ENCODE results near the gene FMO4. TPM values are rescaled to one million over a fixed set of nuclear protein-coding genes. Genes with fewer than 3 reads are reported as not detected.

The FMO4 gene
- total and polyA plus RNA-seq, 2 donors (not counting 3 experiments of a cell fraction or from before 2014, with no cell fraction given): 0.25 to 0.33 TPM

DNA sequence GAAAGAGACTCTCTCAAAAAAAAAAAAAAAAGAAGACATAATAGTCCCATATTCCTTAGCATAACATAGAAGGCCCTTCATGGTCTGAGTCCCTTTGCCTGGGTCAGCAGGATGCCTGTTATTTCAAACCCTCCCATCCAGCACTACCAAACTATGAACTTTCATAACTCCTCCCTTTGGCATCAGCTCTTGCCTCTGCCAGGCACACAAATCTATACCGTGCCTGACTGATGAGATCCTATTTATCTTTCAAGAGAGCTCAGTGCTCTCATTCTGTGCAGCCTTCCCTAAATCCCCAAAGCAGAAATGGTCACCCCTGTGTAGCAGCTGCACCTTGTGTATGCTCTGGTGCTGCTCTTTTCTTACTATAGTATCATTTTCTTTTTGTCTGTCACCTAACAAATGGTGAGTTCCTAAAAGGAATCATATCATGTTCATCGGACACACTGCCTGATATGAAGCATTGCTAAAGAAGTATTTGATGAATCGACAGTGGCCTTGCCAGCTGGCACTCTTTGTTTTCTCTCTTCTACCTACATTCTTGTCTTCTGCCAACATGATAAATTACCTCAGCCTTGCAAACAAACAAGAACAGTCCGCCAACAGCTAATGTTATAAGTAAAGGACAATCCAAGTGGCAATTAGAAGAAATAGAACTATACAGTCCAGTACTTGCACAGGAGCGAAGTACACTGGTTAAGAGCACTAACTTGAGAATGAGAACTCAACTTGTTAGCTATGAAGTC is 29.9 kb downstream of the FMO4 start:
- Histone ChIP-seq H3K9me3 (replicated peaks; ENCODE audit: control insufficient read depth, insufficient read depth, low read length) (no peaks in the 10 kb centered on the region), H4K20me1 (replicated peaks; ENCODE audit: control insufficient read depth, extremely low read depth, insufficient read depth, low read length) (no peaks in the 10 kb centered on the region), H3K4me3 (replicated peaks in 1 of 3; ENCODE audit: insufficient read depth in 1 of 3, low read depth in 1 of 3, low read length in 3 of 3) (no peak overlapping the region), H3K79me2 (ENCODE audit: control insufficient read depth, insufficient read depth, low read length) (no peaks in the 10 kb centered on the region), H3K4me1 (ENCODE audit: control insufficient read depth, extremely low read depth, insufficient read depth, low read length) (no peaks in the 10 kb centered on the region), H3K4me2 (ENCODE audit: insufficient read depth, low read length) (no peak overlapping the region), H3K27me3 (ENCODE audit: control insufficient read depth in 2 of 2, insufficient read depth in 2 of 2, low read length in 2 of 2) (no peaks in the 10 kb centered on the region), H3K36me3 (ENCODE audit: control insufficient read depth in 2 of 2, extremely low read depth in 1 of 2, insufficient read depth in 2 of 2, low read length in 2 of 2) (no peaks in the 10 kb centered on the region), H3K9me1 (replicated peaks; ENCODE audit: control insufficient read depth, extremely low read depth, insufficient read depth, low read length) (no peaks in the 10 kb centered on the region), H3K27ac (ENCODE audit: insufficient read depth, low read depth, low read length) (no peak overlapping the region), H2AFZ (ENCODE audit: low read depth, low read length) (no peak overlapping the region), H3K9ac (replicated peaks; ENCODE audit: extremely low read depth, insufficient read depth, low read length) (no peak overlapping the region)
- BruUV-seq (replicated peaks): no TSS peak
- ChIA-PET CTCF (no interaction called here), POLR2A (interaction anchor here (0.6 kb wide), 1 partner anchor 8 kb away, joined by 3 read pairs; no protein-coding TSS in a partner anchor)
- dilution Hi-C loops (cut with MboI; ENCODE audit: extremely low pct_ligation_motif_present, low sequenced_read_pairs) (no loop called here), intact Hi-C loops (cut with micrococcal nuclease) (no loop called here)
- FAIRE-seq (no peak), DNase-seq (ENCODE audit: low read depth, low spot score) (no peak)
- TF ChIP-seq POLR2A (IDR thresholded peaks at IDR 0.05; ENCODE audit: low read depth, low read length) (no peak), GATA2 (IDR thresholded peaks at IDR 0.05; ENCODE audit: insufficient read depth, insufficient read length, low read depth, low read length) (no peak), FOS (IDR thresholded peaks at IDR 0.05; ENCODE audit: borderline replicate concordance, insufficient read depth, low read length) (no peak), MYC (IDR thresholded peaks at IDR 0.05; ENCODE audit: low read depth, low read length) (no peak), POLR2AphosphoS5 (IDR thresholded peaks at IDR 0.05; ENCODE audit: insufficient read depth, low read depth, low read length) (no peak), EZH2 (IDR thresholded peaks at IDR 0.05; ENCODE audit: borderline replicate concordance, low read depth, low read length, severe bottlenecking) (no peak), JUN (IDR thresholded peaks at IDR 0.05; ENCODE audit: borderline replicate concordance, insufficient read depth, insufficient read length, low read depth) (no peak)
- TF ChIP-seq, protein P1, sequence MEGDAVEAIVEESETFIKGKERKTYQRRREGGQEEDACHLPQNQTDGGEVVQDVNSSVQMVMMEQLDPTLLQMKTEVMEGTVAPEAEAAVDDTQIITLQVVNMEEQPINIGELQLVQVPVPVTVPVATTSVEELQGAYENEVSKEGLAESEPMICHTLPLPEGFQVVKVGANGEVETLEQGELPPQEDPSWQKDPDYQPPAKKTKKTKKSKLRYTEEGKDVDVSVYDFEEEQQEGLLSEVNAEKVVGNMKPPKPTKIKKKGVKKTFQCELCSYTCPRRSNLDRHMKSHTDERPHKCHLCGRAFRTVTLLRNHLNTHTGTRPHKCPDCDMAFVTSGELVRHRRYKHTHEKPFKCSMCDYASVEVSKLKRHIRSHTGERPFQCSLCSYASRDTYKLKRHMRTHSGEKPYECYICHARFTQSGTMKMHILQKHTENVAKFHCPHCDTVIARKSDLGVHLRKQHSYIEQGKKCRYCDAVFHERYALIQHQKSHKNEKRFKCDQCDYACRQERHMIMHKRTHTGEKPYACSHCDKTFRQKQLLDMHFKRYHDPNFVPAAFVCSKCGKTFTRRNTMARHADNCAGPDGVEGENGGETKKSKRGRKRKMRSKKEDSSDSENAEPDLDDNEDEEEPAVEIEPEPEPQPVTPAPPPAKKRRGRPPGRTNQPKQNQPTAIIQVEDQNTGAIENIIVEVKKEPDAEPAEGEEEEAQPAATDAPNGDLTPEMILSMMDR (IDR thresholded peaks at IDR 0.05; ENCODE audit: extremely low read depth in 1 of 2, insufficient read depth in 1 of 2, low read depth in 1 of 2, low read length in 2 of 2): no peak
- TF ChIP-seq, protein P2, sequence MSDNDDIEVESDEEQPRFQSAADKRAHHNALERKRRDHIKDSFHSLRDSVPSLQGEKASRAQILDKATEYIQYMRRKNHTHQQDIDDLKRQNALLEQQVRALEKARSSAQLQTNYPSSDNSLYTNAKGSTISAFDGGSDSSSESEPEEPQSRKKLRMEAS (IDR thresholded peaks at IDR 0.05; ENCODE audit: insufficient read depth, insufficient read length): no peak
